Measurements from ENCODE around the gene FAM219A.

DNA sequence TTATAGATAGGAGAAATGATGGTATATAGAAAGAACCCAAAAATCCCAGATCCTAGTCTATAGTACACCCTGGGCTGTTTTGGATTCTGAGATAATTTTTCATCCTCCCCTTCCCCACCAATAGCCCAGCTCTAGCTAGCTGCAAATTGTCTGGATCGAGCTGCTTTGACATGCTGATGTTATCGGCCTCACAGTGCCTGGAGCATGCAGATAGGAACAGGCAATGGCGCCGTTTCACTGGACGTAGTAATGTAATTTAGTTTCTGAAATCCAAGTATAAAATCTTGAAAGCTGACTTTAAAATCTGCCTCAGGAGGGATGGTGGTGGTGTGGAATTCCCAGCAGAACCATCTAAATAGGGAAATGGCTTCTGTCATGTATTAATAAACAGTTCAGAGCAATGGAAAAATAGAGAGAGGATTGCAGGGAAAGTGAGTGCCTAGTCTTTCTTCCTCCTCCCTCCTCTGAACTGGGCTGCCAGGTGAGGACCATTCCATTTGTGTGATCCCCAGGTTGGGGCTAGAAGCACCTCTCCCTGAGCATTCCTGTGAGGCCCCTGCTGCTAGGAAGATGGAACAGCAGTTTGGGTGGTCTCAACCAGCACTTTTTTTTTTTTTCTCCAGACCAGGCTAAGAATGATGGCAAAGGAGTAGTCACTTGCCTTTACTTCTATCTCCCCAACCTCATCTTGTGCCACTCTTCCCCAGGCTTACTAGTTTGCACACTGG is 31.9 kb downstream of the FAM219A start:
- TF ChIP-seq, protein P1, sequence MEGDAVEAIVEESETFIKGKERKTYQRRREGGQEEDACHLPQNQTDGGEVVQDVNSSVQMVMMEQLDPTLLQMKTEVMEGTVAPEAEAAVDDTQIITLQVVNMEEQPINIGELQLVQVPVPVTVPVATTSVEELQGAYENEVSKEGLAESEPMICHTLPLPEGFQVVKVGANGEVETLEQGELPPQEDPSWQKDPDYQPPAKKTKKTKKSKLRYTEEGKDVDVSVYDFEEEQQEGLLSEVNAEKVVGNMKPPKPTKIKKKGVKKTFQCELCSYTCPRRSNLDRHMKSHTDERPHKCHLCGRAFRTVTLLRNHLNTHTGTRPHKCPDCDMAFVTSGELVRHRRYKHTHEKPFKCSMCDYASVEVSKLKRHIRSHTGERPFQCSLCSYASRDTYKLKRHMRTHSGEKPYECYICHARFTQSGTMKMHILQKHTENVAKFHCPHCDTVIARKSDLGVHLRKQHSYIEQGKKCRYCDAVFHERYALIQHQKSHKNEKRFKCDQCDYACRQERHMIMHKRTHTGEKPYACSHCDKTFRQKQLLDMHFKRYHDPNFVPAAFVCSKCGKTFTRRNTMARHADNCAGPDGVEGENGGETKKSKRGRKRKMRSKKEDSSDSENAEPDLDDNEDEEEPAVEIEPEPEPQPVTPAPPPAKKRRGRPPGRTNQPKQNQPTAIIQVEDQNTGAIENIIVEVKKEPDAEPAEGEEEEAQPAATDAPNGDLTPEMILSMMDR (conservative IDR thresholded peaks at IDR 0.05; ENCODE audit: low read depth, low read length) = no peak
- TF ChIP-seq EZH2phosphoT487 (IDR thresholded peaks at IDR 0.05; ENCODE audit: borderline replicate concordance, low read length) = no peak
